ENCODE results near the gene PHF1. TPM values are rescaled to one million over a fixed set of nuclear protein-coding genes. Genes with fewer than 3 reads are reported as not detected.

The PHF1 gene
- polyA plus RNA-seq, 4 donors: 59.1 to 87.0 (median 75.9) TPM

DNA sequence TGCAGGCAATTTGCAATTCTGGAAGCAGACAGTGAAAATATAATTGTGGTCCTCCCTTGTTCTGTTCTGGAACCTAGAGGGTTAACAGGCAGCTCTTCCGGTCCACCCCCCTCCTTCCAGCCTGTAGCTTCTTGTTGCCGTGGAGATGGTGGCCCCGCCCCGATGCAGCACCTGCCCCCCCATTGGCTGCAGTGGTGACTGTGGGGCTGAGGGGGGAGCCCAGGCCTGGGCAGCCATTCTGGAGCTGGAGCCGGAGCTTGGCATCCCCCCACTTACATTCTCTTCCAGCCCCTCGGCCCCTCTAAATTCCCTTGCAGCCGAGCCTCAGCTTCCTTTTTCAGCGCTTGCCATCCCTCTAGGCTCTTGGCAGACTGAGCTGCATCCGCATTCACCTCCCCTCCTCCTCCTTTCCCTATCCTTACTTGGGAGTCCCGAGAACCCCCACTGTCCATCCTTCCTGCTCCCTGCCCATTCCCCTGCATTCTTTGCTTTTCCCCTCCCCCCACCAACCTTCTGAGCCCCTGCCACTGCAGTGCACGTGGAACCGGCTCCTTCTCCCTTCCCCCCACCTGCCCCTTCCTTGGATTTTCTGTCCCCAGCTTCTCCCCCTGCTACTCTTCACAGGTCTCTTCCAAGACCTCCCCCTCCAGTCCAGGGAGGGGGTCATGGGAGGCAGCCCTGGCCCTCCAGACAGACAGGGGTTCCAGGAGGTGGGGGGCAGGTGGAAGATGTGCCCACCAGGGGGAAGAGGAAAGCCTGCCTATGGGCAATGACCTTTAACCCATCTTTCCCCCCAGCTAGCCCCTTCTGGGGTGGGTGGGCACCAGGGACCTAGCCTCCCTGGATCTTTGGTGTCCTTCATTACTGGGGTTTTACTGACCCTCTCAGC is 20.4 kb downstream of the PHF1 start:
- no peak for DNase-seq (ENCODE audit: low read depth in 4 of 4, low spot score in 2 of 4)

DNA sequence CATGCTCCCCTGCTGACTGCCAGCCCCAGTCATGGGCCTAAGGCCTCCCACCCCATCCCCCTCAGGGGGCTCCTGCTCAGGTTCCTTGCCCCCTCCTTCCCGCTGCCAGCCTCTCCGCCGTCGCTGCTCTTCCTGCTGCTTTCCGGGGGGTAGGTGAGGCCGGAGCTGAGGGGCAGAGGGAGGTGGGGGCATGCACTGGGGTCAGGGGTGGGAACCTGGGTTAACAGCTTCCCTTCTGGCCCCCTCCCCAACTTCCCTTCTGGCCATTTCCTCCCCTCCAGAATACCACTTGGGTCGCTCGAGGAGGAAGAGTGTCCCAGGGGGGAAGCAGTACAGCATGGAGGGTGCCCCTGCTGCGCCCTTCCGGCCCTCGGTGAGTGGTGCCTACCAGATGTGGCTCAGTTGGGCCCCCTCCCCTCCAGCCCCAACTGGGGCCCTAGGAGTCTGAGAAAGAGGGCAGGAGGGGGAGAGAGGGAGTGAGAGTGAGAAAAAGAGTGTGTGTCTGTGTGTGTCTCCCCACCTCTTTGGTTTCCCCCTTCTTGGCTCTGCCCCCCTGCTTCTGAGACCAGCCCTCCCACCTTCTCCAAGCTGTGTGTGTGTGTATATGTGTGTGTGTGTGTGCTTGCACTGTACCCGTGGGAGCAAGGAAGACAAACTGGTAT is 21.2 kb downstream of the PHF1 start:
- DNase-seq (ENCODE audit: low read depth in 4 of 4, low spot score in 2 of 4): no peak

DNA sequence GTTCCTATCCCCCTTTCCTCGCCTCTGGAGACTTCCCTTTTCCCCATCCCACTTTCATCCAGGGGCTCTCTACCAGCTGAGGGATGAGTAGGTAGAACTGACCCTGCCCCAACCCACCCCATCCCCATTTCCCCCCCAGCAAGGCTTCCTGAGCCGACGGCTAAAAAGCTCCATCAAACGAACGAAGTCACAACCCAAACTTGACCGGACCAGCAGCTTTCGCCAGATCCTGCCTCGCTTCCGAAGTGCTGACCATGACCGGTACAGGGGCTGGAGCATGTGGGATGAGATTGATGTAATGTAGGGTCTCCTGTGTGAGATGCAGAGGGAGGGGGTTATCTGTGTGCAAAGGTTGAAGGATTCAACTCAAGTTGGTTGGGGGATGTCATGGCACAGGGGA is 21.7 kb downstream of the PHF1 start:
- DNase-seq (ENCODE audit: low read depth in 4 of 4, low spot score in 2 of 4): no peak

DNA sequence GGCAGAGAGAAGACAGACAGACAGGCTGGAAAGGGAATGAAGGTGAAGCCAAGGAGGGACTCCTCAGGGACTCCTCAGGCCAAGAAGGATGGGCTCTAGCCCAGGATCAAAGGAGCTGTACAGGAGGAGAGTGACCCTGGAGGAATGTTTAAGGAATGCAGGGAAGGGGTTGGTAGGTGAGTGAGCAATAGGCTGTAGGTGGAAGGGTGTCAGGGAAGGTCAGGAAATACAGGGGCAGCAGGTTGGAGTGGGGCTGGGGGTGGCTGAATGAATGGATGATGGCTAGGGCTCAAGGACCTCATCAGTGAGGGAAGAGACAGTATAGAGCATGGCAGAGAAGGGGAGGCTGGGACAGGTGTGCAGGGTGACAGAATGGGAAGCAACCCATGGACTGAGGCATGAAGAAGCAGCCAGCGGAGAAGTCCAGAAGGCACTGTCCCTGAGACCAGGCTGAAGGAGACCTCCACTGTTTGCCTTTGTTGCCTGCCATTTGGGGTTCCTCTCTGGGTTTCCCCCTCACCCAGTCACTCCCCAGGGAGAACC is 22.3 kb downstream of the PHF1 start:
- no peak for DNase-seq (ENCODE audit: low read depth in 4 of 4, low spot score in 2 of 4)

DNA sequence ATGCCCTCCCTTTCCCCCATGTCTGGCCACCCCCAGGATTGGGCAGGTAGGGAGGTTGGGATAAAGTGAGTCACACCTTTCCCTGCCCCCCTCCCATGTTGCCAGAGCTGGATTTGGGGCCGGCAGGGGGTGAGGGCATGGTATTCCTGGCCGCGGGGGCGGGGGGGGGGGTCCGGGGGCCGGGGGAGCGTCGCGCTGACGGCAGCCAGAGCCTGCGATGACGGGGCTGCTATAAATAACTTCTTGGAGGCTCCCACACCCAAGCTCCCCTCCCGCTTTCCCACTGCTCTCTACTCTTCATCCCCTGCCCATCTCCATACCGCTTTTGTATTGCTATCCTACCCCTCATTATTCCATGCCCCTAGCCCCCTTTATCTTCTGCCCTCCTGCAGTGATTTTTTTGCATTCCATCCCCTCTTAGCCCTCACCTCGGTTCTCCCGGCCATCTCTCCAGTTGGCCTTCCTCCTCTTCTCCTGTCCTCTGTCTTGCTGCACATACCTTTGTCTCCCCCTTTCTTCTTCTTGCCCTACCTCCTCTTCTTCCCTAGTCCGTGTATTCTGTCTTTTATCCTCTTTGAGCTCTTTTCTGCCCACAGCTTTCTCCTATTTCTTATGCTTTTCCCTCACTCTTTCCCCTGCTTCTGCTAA is 22.9 kb downstream of the PHF1 start:
- no peak for DNase-seq (ENCODE audit: low read depth in 4 of 4, low spot score in 2 of 4)

DNA sequence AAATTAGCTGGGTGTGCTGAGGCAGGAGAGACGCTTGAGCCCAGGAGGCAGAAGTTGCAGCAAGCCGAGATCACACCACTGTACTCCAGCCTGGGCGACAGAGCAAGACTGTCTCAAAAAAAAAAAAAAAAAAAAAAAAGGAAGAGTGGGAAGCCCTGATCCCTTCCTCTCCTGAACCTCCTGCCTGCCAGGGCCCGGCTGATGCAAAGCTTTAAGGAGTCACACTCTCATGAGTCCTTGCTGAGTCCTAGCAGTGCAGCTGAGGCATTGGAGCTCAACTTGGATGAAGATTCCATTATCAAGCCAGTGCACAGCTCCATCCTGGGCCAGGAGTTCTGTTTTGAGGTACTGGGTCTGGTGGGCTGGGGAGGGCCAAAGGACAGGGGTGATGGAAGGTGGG is 24.1 kb downstream of the PHF1 start:
- DNase-seq (ENCODE audit: low read depth in 4 of 4, low spot score in 2 of 4): no peak

DNA sequence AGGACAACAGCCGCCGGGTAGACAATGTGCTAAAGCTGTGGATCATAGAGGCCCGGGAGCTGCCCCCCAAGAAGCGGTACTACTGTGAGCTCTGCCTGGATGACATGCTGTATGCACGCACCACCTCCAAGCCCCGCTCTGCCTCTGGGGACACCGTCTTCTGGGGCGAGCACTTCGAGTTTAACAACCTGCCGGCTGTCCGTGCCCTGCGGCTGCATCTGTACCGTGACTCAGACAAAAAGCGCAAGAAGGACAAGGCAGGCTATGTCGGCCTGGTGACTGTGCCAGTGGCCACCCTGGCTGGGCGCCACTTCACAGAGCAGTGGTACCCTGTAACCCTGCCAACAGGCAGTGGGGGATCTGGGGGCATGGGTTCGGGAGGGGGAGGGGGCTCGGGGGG is 26.9 kb downstream of the PHF1 start:
- no peak for DNase-seq (ENCODE audit: low read depth in 4 of 4, low spot score in 2 of 4)

DNA sequence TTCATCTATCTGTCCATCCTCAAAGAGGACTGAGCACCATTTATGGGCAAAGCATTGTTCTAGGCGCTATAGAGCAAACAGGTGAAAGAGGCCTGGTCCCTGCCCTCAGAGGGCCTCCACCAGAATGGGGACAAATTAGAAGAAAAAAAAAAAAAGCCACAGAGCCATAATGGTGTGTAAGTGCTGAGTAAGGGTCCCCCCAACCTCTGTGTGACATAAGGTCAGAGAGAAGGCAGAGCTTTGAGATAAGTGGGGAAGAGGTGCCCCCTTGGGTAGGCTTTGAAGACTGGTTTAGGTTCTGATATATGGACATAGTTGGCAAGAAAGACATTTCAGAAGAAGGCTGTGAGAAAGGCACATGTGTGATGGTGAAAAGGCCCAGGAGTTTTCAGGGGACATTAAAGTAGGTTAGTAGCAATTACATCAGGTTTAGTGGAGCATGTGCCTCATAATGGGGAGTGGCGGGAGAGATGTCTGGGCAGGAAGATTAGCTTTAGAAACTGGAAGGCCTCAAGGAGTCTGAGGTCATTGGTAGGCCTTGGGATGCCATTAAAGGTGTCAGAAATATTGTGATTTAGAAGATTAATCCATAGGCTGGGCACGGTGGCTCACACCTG is 28.3 kb downstream of the PHF1 start:
- no peak for DNase-seq (ENCODE audit: low read depth in 4 of 4, low spot score in 2 of 4)

DNA sequence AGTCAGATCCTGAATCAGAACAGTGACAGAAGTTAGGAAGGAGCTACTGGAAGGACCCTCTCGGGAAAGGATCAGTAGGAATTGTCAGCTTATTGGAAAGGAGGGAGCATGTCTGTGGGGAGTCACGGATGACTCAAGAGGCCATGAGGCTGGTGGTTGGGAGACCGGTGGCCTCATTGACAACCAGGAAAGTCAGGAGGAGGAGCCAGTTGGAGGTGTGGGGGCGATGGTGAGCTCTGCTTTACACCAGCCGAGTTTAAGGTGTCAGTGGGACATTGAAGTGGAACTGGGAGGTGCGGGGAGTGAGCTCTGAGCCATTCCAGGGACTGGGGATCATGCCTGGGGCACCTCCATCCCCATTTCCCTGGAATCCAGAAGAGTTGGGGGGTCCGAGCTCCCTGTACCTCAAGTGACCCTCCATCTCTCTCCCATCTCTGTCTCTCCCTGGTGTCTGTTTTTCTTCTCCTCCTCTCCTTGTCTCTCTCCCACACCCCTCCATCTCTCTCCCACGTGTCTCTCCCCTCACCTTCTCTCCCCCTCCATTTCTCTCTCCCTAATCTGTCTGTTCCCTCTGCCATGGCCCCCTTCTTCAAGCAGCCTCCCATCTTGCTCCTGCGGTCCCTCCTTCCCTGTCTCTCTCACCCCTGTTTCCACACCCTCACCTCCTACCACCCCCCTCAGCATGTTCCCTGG is 29.3 kb downstream of the PHF1 start:
- DNase-seq (ENCODE audit: low read depth in 4 of 4, low spot score in 2 of 4): no peak

DNA sequence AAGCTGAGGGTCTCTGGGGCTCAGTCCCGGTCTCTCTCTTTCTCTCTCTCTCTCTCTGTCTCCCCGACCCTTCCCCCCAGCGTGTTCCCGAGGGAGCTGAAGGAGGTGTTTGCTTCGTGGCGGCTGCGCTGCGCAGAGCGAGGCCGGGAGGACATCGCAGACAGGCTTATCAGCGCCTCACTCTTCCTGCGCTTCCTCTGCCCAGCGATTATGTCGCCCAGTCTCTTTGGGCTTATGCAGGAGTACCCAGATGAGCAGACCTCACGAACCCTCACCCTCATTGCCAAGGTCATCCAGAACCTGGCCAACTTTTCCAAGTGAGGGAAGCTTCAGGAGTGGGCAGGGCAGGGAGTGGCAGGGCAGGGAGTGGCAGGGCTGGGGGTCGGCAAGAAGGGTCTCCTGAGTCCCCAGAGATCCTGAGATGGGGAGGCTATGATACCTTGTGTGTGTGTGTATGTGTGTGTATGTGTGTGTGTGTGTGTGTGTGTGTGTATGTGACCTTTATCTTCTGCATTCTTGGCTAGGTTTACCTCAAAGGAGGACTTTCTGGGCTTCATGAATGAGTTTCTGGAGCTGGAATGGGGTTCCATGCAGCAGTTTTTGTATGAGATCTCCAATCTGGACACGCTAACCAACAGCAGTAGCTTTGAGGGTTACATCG is 30.0 kb downstream of the PHF1 start:
- DNase-seq (ENCODE audit: low read depth in 4 of 4, low spot score in 2 of 4): no peak

DNA sequence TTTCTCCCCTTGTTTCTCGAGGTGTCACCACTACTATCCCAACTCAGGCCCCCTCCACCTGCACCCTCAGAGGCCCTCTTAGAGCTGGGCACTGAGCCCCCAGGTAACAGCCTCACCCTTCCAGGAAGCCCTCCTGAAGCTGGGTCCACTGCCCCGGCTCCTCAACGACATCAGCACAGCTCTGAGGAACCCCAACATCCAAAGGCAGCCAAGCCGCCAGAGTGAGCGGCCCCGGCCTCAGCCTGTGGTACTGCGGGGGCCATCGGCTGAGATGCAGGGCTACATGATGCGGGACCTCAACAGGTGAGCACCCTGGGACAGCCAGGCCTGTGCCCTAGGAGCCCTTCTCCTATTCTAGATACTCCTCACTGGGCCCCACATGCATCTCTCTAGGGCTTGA is 30.6 kb downstream of the PHF1 start:
- DNase-seq (ENCODE audit: low read depth in 4 of 4, low spot score in 2 of 4): no peak

DNA sequence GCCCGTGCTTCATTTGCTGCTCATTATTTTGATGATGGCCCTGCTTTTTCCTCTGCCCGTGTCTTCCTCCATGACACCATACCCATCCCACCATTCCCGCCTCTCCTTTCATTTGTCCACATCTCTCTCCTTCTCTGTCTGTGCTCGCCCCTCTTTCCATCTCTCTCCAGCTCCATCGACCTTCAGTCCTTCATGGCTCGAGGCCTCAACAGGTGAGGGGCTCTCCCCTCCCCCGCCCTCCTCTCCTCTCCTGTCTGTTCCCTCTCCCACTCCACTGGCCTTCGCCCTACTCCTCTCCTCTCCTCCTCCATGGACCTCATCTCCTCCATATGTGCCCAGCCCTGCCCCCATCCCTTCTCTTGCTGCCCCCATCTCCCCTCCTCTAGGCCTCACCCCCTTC is 31.5 kb downstream of the PHF1 start:
- DNase-seq (ENCODE audit: low read depth in 4 of 4, low spot score in 2 of 4): no peak

DNA sequence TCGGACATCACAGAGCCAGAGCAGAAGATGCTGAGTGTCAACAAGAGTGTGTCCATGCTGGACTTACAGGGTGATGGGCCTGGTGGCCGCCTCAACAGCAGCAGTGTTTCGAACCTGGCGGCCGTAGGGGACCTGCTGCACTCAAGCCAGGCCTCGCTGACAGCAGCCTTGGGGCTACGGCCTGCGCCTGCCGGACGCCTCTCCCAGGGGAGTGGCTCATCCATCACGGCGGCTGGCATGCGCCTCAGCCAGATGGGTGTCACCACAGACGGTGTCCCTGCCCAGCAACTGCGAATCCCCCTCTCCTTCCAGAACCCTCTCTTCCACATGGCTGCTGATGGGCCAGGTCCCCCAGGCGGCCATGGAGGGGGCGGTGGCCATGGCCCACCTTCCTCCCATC is 32.2 kb downstream of the PHF1 start:
- no peak for DNase-seq (ENCODE audit: low read depth in 4 of 4, low spot score in 2 of 4)

DNA sequence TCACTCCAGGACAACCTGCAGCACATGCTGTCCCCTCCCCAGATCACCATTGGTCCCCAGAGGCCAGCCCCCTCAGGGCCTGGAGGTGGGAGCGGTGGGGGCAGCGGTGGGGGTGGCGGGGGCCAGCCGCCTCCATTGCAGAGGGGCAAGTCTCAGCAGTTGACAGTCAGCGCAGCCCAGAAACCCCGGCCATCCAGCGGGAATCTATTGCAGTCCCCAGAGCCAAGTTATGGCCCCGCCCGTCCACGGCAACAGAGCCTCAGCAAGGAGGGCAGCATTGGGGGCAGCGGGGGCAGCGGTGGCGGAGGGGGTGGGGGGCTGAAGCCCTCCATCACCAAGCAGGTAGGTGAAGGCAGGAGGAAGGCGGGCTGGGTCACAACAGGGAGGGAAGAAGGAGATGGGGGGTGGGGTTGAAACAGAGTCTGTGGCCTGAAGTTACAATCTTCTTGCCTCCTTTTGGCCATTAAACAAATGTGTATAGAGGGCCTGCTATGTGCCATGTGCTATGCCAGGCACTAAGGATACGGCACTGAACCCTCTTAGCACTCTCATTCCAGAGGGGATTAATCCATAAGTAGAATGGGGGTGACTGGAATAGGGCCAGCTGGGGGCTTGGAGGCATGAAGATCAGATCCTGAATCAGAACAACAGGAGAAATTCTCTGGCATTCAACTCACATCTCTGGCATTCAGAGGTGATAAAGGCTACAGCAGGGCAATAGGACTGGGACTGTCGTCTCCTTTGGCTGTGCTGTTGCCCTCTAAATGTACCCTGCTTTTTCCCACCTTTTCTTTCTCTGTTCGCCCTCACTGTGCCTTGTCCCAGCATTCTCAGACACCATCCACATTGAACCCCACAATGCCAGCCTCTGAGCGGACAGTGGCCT is 33.0 kb downstream of the PHF1 start:
- no peak for DNase-seq (ENCODE audit: low read depth in 4 of 4, low spot score in 2 of 4)

DNA sequence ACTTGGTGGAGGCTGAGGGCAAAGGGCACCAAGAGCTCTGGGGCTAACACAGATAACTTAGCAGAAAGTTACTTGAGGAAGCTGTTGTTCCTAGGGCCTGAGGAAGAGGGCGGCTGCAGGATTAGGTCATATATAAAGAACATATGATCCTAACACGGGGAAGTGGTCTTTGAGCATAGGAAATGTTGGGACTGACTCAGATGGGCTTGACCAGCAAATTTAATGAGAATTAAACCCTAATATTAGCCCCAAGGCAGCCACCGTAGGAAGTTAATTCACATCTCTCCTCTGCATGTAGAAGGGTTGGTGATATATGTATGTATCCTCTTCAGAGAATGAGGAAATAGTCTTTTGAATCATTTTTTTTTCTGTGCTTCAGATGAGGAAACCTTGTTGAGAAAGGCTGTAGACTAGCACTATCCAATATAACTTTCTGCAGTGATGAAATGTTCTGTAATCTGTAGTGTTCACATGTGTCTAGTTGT is 34.3 kb downstream of the PHF1 start:
- DNase-seq (ENCODE audit: low read depth in 4 of 4, low spot score in 2 of 4): no peak

DNA sequence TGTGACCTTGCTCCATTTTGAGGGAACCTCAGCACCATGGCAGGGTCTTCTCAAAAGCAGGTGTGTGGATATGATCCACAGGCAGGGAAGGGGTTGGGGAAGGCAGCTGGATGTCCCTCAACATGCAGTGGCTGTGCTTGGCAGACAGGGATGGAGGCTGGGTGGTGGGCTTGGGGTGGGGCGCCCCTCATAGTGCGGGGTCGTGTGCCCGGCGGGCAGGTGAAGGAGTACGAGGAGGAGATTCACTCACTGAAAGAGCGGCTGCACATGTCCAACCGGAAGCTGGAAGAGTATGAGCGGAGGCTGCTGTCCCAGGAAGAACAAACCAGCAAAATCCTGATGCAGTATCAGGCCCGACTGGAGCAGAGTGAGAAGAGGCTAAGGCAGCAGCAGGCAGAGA is 35.5 kb downstream of the PHF1 start:
- DNase-seq (ENCODE audit: low read depth in 4 of 4, low spot score in 2 of 4): no peak

DNA sequence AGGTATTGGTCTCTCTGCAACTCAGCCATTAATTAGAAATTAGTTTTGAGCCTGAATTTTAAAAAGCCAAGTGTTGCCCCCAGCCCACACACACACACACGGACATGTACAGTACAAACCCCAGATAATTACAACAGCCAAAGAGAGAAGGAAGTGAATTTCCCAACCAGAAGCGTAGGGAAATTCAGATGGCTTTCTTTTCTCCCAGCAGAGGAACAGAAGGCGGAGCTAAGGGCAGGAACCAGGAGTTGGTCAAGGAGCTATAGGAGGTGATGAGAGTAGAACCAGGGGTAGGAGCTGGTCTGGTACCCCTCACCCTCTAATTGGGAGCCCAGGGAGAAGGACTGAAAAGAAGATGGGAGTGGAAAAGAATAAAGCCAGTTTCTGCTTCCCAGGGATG is 39.6 kb downstream of the PHF1 start:
- DNase-seq (ENCODE audit: low read depth in 4 of 4, low spot score in 2 of 4): no peak

DNA sequence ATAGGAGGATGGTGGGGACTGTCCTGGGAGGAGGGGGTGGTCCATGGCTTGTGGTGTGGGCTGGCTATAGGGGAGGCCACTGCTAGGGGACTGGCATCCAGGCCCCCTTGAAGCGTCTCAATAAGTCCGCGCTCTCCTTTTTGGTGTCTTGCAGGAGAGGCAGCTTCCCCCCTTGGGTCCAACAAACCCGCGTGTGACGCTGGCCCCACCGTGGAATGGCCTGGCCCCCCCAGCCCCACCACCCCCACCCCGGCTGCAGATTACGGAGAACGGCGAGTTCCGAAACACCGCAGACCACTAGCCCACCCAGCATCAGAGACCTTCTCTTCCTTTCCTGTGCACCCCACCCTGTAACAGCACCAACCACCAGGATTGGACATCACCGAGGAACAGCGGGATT is 40.8 kb downstream of the PHF1 start:
- no peak for DNase-seq (ENCODE audit: low read depth in 4 of 4, low spot score in 2 of 4)

DNA sequence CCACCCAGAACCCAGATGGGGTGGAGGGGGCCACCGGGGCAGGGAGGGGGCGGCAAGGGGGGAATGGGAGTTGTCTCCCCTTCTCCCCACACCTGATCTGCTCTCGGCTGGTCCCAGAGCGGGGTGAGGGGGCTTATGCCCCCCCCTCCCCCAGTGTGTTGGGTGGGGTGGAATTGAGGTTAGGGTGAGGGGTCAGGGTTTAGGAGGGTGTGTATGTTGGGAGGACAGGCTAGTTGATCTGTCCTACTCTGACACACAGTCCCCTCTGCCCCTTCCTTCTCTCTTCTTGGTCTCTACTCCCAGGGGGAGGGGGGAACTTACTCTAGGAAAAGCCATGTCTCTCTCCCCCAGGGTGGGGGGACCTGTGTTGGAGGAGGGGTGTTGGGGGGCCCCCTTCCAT is 41.7 kb downstream of the PHF1 start:
- no peak for DNase-seq (ENCODE audit: low read depth in 4 of 4, low spot score in 2 of 4)

Data from left renal cortex interstitium (tissue), 4 donors.